ENCODE data around the gene ENDOD1. TPM values are rescaled to one million over a fixed set of nuclear protein-coding genes. Genes with fewer than 3 reads are reported as not detected.

Gene ENDOD1
- total and polyA plus RNA-seq, 2 experiments from 2014 or later, result 15.5 to 33.7 TPM

DNA sequence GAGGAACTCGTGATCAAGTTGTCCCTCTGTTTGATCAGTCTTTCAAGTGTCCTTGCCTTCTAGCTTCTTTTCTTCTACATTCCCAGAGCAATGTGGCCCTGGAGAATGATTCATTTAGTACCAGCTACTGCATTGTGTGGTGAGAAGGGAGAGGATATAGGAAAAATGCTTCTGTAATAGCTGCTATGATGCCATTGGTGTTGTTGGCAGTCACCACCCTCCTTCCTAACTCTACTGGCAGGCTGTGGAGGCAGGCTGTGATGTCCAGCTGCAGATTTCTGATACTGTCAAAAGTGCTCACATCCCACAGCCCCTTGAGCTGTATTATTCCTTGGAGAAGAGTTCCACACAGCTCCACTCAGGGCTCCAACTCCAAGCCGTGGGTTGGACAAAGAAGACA, 52.8 kb downstream of the ENDOD1 start:
- H3K27ac ChIP-seq, result peak overlapping the region; percentile 59
- in situ Hi-C loops (cut with MboI), result no loop called here
- H3K9me3 ChIP-seq (ENCODE audit: low read depth), result no peaks in the 10 kb centered on the region
- H3K4me3 ChIP-seq, result no peak overlapping the region
- peak; percentile 67 for DNase-seq
- peaks cover 41% of the 10 kb centered on the region for H3K4me1 ChIP-seq (ENCODE audit: insufficient read depth)
- H3K79me2 ChIP-seq (ENCODE audit: insufficient read depth), result no peaks in the 10 kb centered on the region
- H2AFZ ChIP-seq, result no peak overlapping the region
- no peak overlapping the region; the same call in 1 of the 2 replicates for H3K9ac ChIP-seq
- H3K36me3 ChIP-seq (ENCODE audit: low read depth), result no peaks in the 10 kb centered on the region
- H4K20me1 ChIP-seq (ENCODE audit: insufficient read depth), result no peaks in the 10 kb centered on the region
- H3F3A ChIP-seq (ENCODE audit: insufficient read depth), result peaks cover 45% of the 10 kb centered on the region
- H3K4me2 ChIP-seq (ENCODE audit: unreplicated experiment), result no peak overlapping the region
- H3K27me3 ChIP-seq (replicated peaks; ENCODE audit: insufficient read depth), result no peaks in the 10 kb centered on the region
- 42 to 55% methylated on average over 2 of the region's 2 CpGs for WGBS, 2 experiments (ENCODE audit: low coverage in 1 of 2, low lambda C conversion rate in 2 of 2, missing lambda C conversion rate in 2 of 2)
- no peaks in the 10 kb centered on the region for H3K9me2 ChIP-seq (ENCODE audit: insufficient read depth)
- TF ChIP-seq EZH2 (IDR thresholded peaks at IDR 0.05; ENCODE audit: insufficient read depth, poor library complexity, severe bottlenecking) (no peak), EZH2phosphoT487 (IDR thresholded peaks at IDR 0.05; ENCODE audit: insufficient read depth, low read depth) (no peak)

DNA sequence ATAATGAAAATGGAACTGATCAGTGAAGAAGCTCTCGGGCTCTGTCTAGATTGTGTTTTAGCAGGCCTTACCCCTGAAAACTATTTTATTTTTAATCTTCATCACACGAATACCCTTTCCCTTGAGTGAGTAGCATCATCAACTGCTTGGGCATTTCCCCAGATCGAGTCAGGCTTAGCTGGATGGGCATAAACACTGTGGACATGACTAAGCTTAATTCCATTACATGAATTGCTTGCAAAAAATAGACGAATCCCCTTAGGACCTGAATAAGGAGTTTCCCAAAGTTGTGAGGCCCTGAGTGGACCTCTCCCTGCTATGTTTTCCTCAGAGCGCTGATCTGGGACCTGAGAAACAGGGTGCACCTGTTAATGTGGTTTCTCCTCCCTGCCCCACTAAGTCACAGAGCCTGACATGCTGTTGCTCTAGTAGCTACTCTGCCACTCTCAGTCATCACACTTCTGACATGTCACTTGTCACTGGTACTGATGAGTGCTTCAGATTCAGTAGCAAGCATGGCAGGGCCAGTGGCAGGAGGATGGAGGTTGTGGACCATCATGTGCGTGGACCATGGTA, 53.5 kb downstream of the ENDOD1 start:
- Histone ChIP-seq H2AFZ (no peak overlapping the region), H3K27me3 (replicated peaks; ENCODE audit: insufficient read depth) (no peaks in the 10 kb centered on the region), H3K4me2 (ENCODE audit: unreplicated experiment) (peak overlapping the region; percentile 5), H3K79me2 (ENCODE audit: insufficient read depth) (no peaks in the 10 kb centered on the region), H3K4me1 (ENCODE audit: insufficient read depth) (peaks cover 48% of the 10 kb centered on the region), H3K36me3 (ENCODE audit: low read depth) (no peaks in the 10 kb centered on the region), H4K20me1 (ENCODE audit: insufficient read depth) (no peaks in the 10 kb centered on the region), H3K9me3 (ENCODE audit: low read depth) (no peaks in the 10 kb centered on the region), H3K27ac (peak overlapping the region; percentile 59), H3K4me3 (no peak overlapping the region), H3K9me2 (ENCODE audit: insufficient read depth) (no peaks in the 10 kb centered on the region), H3F3A (ENCODE audit: insufficient read depth) (peaks cover 53% of the 10 kb centered on the region), H3K9ac (peak overlapping the region; percentile 16; the same call in 1 of the 2 replicates)
- peak; percentile 86 for DNase-seq
- in situ Hi-C loops (cut with MboI), result no loop called here
- TF ChIP-seq EZH2phosphoT487 (IDR thresholded peaks at IDR 0.05; ENCODE audit: insufficient read depth, low read depth) (no peak), EZH2 (IDR thresholded peaks at IDR 0.05; ENCODE audit: insufficient read depth, poor library complexity, severe bottlenecking) (no peak)
- 56% methylated on average over 6 of the region's 6 CpGs for WGBS, 2 experiments (ENCODE audit: low coverage in 1 of 2, low lambda C conversion rate in 2 of 2, missing lambda C conversion rate in 2 of 2)

DNA sequence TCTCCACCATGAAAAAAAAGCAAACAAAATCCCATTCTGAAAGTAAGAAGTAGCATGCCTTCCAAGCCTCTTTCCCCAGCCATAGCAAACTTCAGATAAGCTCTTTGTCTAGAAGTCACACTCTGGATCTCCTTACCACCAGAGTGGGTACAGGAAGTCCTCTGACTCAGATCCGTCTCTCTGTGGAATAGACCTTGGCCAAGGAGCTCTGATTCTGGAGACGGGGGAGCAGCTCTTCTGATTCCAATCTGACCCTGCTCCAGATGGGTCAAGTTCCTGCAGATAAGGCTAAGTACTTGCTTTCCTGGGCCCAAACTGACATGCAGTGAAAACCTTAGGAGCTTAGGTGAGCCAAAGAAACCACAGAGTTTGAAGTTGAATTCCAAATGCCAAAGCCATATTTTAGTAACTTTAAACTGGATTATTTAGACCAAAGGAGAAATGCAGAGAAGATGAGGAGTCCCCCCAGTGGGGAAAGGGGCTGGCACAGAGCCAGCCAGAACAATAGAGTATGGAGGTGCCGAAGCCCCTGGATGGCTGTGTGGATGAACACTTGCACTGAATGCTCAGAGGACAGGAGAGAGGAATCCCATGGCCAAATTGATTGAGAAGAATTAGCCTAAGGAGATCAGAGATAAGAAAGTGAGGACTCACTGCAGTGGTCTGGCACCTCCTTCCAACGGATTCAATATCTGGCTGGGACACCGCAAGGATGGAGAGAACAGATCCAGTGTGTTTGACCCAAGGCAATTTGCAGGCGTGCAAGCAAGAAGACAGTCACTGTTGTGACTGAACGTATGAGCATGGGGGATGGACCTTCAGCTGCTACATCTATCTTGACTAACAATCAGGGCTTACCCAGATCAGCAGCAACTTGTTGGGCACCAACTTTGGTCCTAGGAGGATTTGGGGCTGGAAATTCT, 54.9 kb downstream of the ENDOD1 start:
- Histone ChIP-seq H3F3A (ENCODE audit: insufficient read depth) (peaks cover 65% of the 10 kb centered on the region), H3K9ac (no peak overlapping the region), H3K36me3 (ENCODE audit: low read depth) (no peaks in the 10 kb centered on the region), H3K27me3 (replicated peaks; ENCODE audit: insufficient read depth) (no peaks in the 10 kb centered on the region), H3K9me3 (ENCODE audit: low read depth) (no peaks in the 10 kb centered on the region), H3K4me2 (ENCODE audit: unreplicated experiment) (peak overlapping the region; percentile 2), H2AFZ (no peak overlapping the region), H3K9me2 (ENCODE audit: insufficient read depth) (no peaks in the 10 kb centered on the region), H4K20me1 (ENCODE audit: insufficient read depth) (no peaks in the 10 kb centered on the region), H3K27ac (no peak overlapping the region), H3K4me3 (no peak overlapping the region), H3K4me1 (ENCODE audit: insufficient read depth) (peaks cover 56% of the 10 kb centered on the region), H3K79me2 (ENCODE audit: insufficient read depth) (no peaks in the 10 kb centered on the region)
- in situ Hi-C loops (cut with MboI), result no loop called here
- TF ChIP-seq EZH2phosphoT487 (IDR thresholded peaks at IDR 0.05; ENCODE audit: insufficient read depth, low read depth), result no peak
- no peak for TF ChIP-seq EZH2 (IDR thresholded peaks at IDR 0.05; ENCODE audit: insufficient read depth, poor library complexity, severe bottlenecking)
- WGBS, 2 experiments (ENCODE audit: low coverage in 1 of 2, low lambda C conversion rate in 2 of 2, missing lambda C conversion rate in 2 of 2), result 82 to 83% methylated on average over 7 of the region's 7 CpGs
- peak; percentile 47 for DNase-seq

DNA sequence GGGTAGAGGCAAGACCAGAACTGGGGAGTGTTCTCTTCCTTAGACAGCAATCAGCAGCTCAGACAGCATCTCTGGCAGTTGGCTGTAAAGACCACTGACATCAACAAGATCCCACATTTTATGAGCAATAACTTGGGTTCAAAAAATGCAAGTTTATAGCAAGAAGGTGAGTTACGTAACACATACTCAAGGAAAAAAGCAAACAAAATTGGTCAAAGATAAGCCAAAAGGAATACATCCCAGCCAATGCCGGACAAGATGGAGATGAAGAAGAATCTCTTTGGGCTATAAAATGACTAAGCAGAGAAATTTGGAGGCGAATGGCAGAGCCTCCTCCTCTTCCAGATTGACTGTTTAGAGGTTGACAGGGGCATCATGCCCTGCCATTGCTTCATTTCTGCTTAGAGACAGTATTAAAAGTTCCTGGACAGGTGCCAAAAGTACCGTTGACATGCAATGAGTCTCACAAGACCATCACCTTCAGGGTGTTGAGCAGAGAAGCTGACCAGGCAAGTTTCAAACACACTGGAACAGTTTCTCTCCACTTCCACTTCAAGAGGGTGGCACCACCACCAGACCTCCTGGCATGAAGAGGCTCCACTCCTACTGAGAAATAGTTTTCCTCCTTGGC, 55.9 kb downstream of the ENDOD1 start:
- peaks cover 65% of the 10 kb centered on the region for H3F3A ChIP-seq (ENCODE audit: insufficient read depth)
- no peaks in the 10 kb centered on the region for H3K9me2 ChIP-seq (ENCODE audit: insufficient read depth)
- H3K9me3 ChIP-seq (ENCODE audit: low read depth), result no peaks in the 10 kb centered on the region
- H3K4me2 ChIP-seq (ENCODE audit: unreplicated experiment), result no peak overlapping the region
- in situ Hi-C loops (cut with MboI), result no loop called here
- 82 to 89% methylated on average over 4 of the region's 4 CpGs for WGBS, 2 experiments (ENCODE audit: low coverage in 1 of 2, low lambda C conversion rate in 2 of 2, missing lambda C conversion rate in 2 of 2)
- no peak overlapping the region for H2AFZ ChIP-seq
- DNase-seq, result no peak
- TF ChIP-seq EZH2 (IDR thresholded peaks at IDR 0.05; ENCODE audit: insufficient read depth, poor library complexity, severe bottlenecking), result no peak
- peaks cover 53% of the 10 kb centered on the region for H3K4me1 ChIP-seq (ENCODE audit: insufficient read depth)
- no peaks in the 10 kb centered on the region for H4K20me1 ChIP-seq (ENCODE audit: insufficient read depth)
- H3K4me3 ChIP-seq, result no peak overlapping the region
- H3K27me3 ChIP-seq (replicated peaks; ENCODE audit: insufficient read depth), result no peaks in the 10 kb centered on the region
- H3K79me2 ChIP-seq (ENCODE audit: insufficient read depth), result no peaks in the 10 kb centered on the region
- H3K9ac ChIP-seq, result no peak overlapping the region
- no peaks in the 10 kb centered on the region for H3K36me3 ChIP-seq (ENCODE audit: low read depth)
- no peak overlapping the region for H3K27ac ChIP-seq

Data from GM23248 (cell line).